Loucy (cell line): ENCODE measurements around the gene TMEM131.

ENCODE experiments used
- EZH2phosphoT487 ChIP-seq: fragments of 200-600 bp; IDR thresholded peaks from 2 replicates; pipeline ENCODE4 v1.6.1; 2018; ENCODE audit warnings: antibody characterized with exemption, mild to moderate bottlenecking, moderate library complexity, borderline replicate concordance
- TF ChIP-seq, protein P1 (sequence below): fragments of 200-600 bp; sonication (generic); conservative IDR thresholded peaks from 2 replicates; pipeline ENCODE4 v1.5.1; 2014; ENCODE audit warnings: mild to moderate bottlenecking, antibody characterized with exemption, low read length

DNA sequence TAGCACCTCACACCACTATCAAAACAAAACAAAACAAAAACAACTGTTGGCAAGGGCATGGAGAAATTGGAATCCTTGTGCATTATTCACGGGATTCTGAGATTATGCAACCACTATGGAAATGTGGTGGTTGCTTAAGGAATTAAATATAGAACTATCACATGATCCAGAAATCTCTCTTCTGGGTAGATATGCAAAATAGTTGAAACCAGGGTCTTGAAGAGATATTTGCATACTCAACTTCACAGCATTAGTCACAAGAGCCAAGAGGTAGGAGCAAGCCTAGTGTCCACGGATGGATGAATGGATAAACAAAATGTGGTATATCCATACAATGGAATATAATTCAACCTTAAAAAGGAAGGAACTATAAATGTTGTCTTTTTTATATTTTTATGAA is 7.0 kb downstream of the TMEM131 start:
- TF ChIP-seq, protein P1, sequence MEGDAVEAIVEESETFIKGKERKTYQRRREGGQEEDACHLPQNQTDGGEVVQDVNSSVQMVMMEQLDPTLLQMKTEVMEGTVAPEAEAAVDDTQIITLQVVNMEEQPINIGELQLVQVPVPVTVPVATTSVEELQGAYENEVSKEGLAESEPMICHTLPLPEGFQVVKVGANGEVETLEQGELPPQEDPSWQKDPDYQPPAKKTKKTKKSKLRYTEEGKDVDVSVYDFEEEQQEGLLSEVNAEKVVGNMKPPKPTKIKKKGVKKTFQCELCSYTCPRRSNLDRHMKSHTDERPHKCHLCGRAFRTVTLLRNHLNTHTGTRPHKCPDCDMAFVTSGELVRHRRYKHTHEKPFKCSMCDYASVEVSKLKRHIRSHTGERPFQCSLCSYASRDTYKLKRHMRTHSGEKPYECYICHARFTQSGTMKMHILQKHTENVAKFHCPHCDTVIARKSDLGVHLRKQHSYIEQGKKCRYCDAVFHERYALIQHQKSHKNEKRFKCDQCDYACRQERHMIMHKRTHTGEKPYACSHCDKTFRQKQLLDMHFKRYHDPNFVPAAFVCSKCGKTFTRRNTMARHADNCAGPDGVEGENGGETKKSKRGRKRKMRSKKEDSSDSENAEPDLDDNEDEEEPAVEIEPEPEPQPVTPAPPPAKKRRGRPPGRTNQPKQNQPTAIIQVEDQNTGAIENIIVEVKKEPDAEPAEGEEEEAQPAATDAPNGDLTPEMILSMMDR = no peak
- no peak for TF ChIP-seq EZH2phosphoT487
